ENCODE results near the gene GALNT4. TPM values are rescaled to one million over a fixed set of nuclear protein-coding genes. Genes with fewer than 3 reads are reported as not detected.

The GALNT4 gene
- total RNA-seq, 1 donor from 2014 or later, result 6.9 TPM

DNA sequence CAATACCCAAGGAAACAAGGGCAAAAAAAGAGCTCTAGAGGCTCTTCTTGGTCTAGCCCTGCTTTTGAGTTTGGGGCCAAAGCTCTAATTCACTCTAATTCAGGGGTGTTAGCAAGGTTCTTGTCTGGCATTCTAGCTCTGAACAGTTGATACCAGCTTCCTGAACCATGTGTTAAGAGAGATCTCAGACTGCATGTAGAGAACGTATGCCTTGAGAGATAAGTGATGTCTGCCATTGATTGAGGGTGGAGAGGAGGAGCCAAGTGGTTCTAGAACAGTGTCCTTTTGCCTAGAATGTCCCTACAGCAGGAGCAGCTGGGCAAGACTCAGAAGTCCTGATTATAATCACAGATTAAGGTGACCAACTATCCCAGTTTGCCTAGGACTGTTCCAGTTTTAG lies 19.4 kb upstream of the GALNT4 start:
- H3K4me1 ChIP-seq (ENCODE audit: insufficient read depth, low read length), result peaks cover 8% of the 10 kb centered on the region
- H4K20me1 ChIP-seq (ENCODE audit: insufficient read depth, low read length), result no peaks in the 10 kb centered on the region
- TF ChIP-seq, protein P1, sequence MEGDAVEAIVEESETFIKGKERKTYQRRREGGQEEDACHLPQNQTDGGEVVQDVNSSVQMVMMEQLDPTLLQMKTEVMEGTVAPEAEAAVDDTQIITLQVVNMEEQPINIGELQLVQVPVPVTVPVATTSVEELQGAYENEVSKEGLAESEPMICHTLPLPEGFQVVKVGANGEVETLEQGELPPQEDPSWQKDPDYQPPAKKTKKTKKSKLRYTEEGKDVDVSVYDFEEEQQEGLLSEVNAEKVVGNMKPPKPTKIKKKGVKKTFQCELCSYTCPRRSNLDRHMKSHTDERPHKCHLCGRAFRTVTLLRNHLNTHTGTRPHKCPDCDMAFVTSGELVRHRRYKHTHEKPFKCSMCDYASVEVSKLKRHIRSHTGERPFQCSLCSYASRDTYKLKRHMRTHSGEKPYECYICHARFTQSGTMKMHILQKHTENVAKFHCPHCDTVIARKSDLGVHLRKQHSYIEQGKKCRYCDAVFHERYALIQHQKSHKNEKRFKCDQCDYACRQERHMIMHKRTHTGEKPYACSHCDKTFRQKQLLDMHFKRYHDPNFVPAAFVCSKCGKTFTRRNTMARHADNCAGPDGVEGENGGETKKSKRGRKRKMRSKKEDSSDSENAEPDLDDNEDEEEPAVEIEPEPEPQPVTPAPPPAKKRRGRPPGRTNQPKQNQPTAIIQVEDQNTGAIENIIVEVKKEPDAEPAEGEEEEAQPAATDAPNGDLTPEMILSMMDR (IDR thresholded peaks at IDR 0.05; ENCODE audit: insufficient read depth, low read depth, low read length), result no peak
- H3K4me3 ChIP-seq (ENCODE audit: insufficient read depth, low read depth, low read length), result no peak overlapping the region
- no peak overlapping the region for H3K4me2 ChIP-seq (ENCODE audit: low read length)
- H3K36me3 ChIP-seq (ENCODE audit: insufficient read depth, low read length), result no peaks in the 10 kb centered on the region
- H3K9ac ChIP-seq (ENCODE audit: low read length), result no peak overlapping the region
- FAIRE-seq, result no peak
- H3K4me1 Mint-ChIP-seq (ENCODE audit: low read depth, unreplicated experiment), result peaks cover 29% of the 10 kb centered on the region
- H3K27me3 Mint-ChIP-seq (ENCODE audit: low read depth, unreplicated experiment), result no peaks in the 10 kb centered on the region
- no peak for DNase-seq (ENCODE audit: low read depth)
- no peaks in the 10 kb centered on the region for H3K36me3 Mint-ChIP-seq (ENCODE audit: low read depth, unreplicated experiment)
- H3K4me3 Mint-ChIP-seq (ENCODE audit: unreplicated experiment), result no peak overlapping the region
- H3K79me2 ChIP-seq (ENCODE audit: insufficient read depth, low read length), result no peaks in the 10 kb centered on the region
- no peaks in the 10 kb centered on the region for H3K27me3 ChIP-seq (ENCODE audit: insufficient read depth, low read length)
- H3K9me3 Mint-ChIP-seq (ENCODE audit: unreplicated experiment), result no peaks in the 10 kb centered on the region
- H3K27ac Mint-ChIP-seq (ENCODE audit: unreplicated experiment), result no peak overlapping the region
- H2AFZ ChIP-seq (ENCODE audit: low read depth, low read length), result no peak overlapping the region
- H3K27ac ChIP-seq (ENCODE audit: low read depth, low read length), result no peak overlapping the region
- no peaks in the 10 kb centered on the region for H3K9me3 ChIP-seq (ENCODE audit: insufficient read depth, low read depth, low read length)

DNA sequence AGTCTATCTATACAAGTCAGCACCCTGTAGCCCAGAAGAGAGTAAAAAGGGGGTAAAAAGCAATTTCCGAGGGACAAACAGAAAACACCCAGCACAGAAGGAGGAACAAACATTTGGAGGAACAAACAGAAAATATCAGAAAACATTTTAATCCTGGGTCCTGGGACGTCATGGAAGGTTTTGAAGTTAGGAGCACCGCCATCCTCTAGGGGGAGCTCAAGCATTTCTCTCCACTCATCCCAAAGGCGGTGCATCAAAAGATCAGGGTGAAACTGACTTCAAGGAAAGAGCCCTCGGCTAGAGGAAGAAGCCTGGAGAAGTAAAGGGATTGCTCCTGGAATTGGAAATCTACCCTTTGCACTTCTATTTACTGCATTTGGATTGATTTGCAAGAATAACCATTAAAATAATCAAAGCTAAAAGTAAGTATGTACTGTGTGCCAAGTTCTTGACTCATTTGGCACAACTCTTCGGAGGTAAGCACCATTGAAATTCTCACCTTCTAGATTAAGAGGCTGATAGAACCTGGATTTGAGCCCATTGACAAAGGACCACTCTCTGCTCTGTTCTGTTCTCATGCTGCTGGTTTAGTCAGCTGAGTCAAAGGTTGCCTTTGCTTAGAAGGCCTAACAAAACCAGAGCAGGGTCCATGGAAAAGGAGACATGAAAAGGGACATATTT lies 18.5 kb upstream of the GALNT4 start:
- Mint-ChIP-seq H3K36me3 (ENCODE audit: low read depth, unreplicated experiment) (no peaks in the 10 kb centered on the region), H3K27me3 (ENCODE audit: low read depth, unreplicated experiment) (no peaks in the 10 kb centered on the region), H3K27ac (ENCODE audit: unreplicated experiment) (no peak overlapping the region), H3K4me3 (ENCODE audit: unreplicated experiment) (no peak overlapping the region), H3K9me3 (ENCODE audit: unreplicated experiment) (no peaks in the 10 kb centered on the region), H3K4me1 (ENCODE audit: low read depth, unreplicated experiment) (peaks cover 29% of the 10 kb centered on the region)
- Histone ChIP-seq H3K9ac (ENCODE audit: low read length) (no peak overlapping the region), H3K9me3 (ENCODE audit: insufficient read depth, low read depth, low read length) (no peaks in the 10 kb centered on the region), H3K27me3 (ENCODE audit: insufficient read depth, low read length) (no peaks in the 10 kb centered on the region), H3K27ac (ENCODE audit: low read depth, low read length) (no peak overlapping the region), H3K36me3 (ENCODE audit: insufficient read depth, low read length) (no peaks in the 10 kb centered on the region), H3K79me2 (ENCODE audit: insufficient read depth, low read length) (no peaks in the 10 kb centered on the region), H2AFZ (ENCODE audit: low read depth, low read length) (no peak overlapping the region), H3K4me1 (ENCODE audit: insufficient read depth, low read length) (peaks cover 8% of the 10 kb centered on the region), H3K4me3 (ENCODE audit: insufficient read depth, low read depth, low read length) (no peak overlapping the region), H3K4me2 (ENCODE audit: low read length) (no peak overlapping the region), H4K20me1 (ENCODE audit: insufficient read depth, low read length) (no peaks in the 10 kb centered on the region)
- TF ChIP-seq, protein P1 (IDR thresholded peaks at IDR 0.05; ENCODE audit: insufficient read depth, low read depth, low read length), result peak; percentile 89
- TF ChIP-seq EZH2 (IDR thresholded peaks at IDR 0.05; ENCODE audit: insufficient read depth, low read length), result no peak
- DNase-seq (ENCODE audit: low read depth), result peak; percentile 54
- FAIRE-seq, result no peak

DNA sequence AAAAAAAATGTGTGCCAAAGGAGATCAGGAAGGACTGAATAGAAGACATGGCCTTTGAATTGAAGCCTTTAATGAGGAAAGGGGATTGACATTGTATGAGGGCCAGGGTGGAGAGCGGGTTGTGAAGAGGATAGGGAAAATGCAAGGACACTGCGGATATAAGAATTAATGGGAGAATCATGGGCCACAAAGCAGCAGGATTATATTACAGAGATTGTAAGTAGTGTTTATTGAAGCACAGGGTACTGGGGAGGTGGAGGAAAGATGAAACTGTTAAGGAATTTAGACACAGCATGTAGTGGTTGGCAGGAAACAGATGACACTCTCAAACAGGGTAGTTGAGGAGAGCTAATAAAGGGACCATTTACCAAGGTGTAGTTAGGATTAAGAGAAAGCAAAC lies 17.6 kb upstream of the GALNT4 start:
- Histone ChIP-seq H3K4me2 (ENCODE audit: low read length) (no peak overlapping the region), H3K4me1 (ENCODE audit: insufficient read depth, low read length) (peaks cover 8% of the 10 kb centered on the region), H3K27ac (ENCODE audit: low read depth, low read length) (no peak overlapping the region), H3K27me3 (ENCODE audit: insufficient read depth, low read length) (no peaks in the 10 kb centered on the region), H2AFZ (ENCODE audit: low read depth, low read length) (no peak overlapping the region), H3K9me3 (ENCODE audit: insufficient read depth, low read depth, low read length) (no peaks in the 10 kb centered on the region), H4K20me1 (ENCODE audit: insufficient read depth, low read length) (no peaks in the 10 kb centered on the region), H3K9ac (ENCODE audit: low read length) (no peak overlapping the region), H3K79me2 (ENCODE audit: insufficient read depth, low read length) (no peaks in the 10 kb centered on the region), H3K4me3 (ENCODE audit: insufficient read depth, low read depth, low read length) (no peak overlapping the region), H3K36me3 (ENCODE audit: insufficient read depth, low read length) (no peaks in the 10 kb centered on the region)
- TF ChIP-seq, protein P1 (IDR thresholded peaks at IDR 0.05; ENCODE audit: insufficient read depth, low read depth, low read length), result no peak
- TF ChIP-seq EZH2 (IDR thresholded peaks at IDR 0.05; ENCODE audit: insufficient read depth, low read length), result no peak
- H3K9me3 Mint-ChIP-seq (ENCODE audit: unreplicated experiment), result no peaks in the 10 kb centered on the region
- peaks cover 23% of the 10 kb centered on the region for H3K4me1 Mint-ChIP-seq (ENCODE audit: low read depth, unreplicated experiment)
- no peak overlapping the region for H3K4me3 Mint-ChIP-seq (ENCODE audit: unreplicated experiment)
- H3K27ac Mint-ChIP-seq (ENCODE audit: unreplicated experiment), result peak overlapping the region; percentile 23
- DNase-seq (ENCODE audit: low read depth), result no peak
- no peak for FAIRE-seq
- H3K36me3 Mint-ChIP-seq (ENCODE audit: low read depth, unreplicated experiment), result no peaks in the 10 kb centered on the region
- peaks cover 2% of the 10 kb centered on the region for H3K27me3 Mint-ChIP-seq (ENCODE audit: low read depth, unreplicated experiment)

Data from astrocyte (in vitro differentiated cells and primary cell).